Stimulated activated CD4-positive, alpha-beta T cell treated with anti-CD3 and anti-CD28 coated beads, Interleukin-2, amount 100 ng/mL, for 4 hours (primary cell): ENCODE measurements around the gene PLD4.

ENCODE experiments used
- DNase-seq: peaks from one replicate; pipeline ENCODE4 v3.0.0-alpha.2; 2020; ENCODE audit warnings: low read depth

The PLD4 gene

DNA sequence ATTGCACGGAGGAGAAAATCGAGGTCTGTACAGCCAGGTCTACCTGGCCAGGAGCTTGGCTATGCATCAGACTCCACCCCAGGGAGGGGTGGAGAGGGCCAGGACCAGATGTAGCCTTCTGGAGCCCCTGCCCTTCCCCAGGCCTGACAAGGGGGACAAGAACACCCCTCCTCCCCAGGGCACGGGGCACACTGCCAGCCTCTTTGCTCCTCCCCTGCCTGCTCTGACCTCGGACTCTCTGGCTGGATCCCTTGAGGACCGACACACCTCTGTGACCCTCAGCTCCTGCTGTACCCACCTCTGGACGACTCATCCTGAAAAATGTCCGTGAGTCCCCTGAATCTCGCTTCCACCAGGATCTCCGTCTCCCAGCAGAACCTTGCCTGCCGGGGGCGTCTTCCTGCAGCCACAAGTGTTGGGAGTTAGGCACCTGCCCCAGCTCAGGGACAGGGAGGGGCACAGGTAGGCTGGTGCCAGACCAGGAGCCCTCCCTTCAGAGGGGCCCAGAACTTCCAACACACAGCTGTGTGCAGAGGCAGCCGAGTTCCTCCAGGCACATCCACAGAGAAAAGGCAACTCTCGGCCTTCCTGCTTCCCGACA, 31.7 kb downstream of the PLD4 start:
- DNase-seq, result no peak

DNA sequence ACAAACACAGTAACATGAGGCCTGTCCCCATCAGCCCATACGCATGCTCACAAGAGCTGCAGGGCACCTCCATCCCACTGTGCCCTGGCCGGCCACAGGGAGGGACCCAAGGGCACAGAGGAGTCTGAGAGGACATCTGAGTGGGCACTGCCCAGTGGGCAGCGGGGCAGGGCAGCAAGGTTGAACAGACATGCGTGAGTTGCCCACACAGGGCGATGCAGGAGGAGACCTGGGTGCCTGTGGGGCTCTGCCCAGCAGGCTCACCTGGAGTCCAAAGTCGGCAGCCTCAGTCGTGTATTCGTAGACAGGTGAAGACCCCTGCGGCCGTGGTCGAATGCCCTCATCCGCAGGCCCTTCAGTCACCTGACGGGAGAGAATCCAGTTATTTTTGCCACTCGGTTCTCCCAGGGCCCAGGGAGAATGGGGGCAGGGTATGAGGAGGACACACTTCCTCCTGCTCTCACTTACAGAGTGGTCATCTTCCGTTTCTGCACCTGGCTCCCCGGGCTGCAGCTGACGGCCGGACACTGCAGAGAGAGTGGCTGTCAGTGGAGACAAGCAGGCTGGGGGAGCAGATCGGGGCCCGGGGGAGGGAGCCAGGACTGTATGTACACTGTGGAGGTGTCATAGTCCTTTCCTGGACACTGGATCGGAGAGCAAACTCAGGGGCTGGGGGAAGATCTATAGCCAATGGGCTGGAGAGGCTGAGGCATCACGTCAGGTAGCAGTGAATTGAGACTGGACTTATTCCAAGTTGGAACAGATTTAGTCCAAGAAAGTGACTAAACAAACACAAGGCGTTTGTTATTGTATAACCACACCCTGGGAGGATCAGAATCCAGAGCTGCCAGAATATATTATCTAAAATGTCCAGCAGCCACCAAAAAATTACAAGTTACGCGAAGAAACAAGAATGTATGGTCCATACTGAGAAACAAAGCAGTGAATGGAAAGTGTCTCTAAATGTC, 32.8 kb downstream of the PLD4 start:
- no peak for DNase-seq

DNA sequence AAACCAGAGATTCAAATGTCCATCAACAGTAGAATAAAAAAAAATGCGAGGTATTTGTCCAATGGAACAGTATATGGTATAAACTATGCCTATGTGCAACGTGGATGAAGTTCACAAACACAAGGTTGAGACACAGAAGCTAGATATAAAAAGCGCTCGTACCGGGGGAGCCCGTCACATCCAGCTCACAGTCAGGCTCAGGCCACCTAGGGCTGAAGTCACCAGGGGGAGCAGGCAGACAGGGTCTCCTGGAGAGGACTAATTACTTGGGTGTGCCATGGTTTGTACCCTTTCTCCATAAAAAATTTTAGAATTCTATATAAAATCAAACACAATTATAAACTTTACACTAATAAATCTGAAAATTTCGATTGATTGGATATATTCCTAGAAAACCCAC, 39.9 kb downstream of the PLD4 start:
- DNase-seq, result no peak

DNA sequence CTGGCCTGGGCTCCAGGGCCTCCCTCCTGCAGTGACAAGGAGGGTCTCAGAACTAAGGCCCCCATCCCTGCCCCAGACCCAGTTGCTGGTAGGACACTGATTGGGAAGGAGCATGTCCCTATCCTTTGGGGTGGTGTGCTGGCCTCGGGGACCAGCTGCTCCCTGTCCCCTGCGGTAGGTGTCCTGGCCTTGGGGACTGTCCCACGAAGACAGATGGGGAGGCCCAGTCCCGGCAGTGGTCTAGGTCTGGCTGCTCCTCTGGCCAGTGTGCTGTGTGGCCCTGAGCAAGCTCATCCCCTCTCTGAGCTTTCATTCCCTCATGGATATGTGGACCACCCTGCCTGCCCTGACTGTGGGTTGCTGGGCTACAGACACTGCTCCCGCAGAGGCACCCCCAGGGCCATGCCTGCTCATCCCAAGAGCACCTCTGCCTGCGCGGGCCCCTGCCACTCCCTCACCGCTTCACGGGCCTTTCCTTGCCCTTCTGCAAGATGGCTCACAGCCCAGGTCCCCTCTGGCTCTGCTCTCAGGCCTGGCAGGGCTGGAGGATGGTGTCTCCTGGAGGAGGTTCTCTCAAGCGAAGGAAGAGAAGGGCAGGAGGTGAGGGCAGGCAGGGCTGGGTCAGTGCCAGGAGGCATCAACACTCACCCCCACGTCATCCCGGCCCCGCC, 41.0 kb downstream of the PLD4 start:
- DNase-seq, result no peak

DNA sequence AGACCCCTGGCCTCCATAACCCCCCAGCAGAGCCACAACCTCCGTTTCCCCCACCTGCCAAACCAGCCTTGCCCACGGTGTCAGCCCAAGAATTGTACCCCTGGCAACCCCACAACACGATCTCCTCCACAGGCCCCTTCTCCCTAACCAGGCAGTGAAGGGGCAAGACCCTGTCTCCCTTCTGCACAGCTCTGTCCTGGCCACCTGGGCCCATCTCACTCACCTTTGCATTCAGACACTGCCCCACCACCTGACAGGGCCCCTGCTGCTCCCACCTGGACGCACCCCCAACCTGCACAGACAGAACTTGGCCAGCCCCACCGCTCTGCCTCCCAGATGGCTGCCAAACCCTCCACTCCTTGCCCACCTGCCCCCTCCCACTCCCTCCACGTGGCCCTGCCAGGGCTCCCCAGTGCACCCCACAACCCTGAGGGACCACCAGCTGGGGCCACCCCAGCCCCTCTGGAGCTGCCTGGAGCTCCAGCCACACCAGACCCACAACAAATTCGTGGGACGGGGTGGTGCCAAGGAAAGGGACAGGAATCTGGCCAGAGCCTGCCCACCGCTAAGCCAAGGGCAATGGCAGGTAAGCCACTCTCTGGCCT, 41.7 kb downstream of the PLD4 start:
- no peak for DNase-seq

DNA sequence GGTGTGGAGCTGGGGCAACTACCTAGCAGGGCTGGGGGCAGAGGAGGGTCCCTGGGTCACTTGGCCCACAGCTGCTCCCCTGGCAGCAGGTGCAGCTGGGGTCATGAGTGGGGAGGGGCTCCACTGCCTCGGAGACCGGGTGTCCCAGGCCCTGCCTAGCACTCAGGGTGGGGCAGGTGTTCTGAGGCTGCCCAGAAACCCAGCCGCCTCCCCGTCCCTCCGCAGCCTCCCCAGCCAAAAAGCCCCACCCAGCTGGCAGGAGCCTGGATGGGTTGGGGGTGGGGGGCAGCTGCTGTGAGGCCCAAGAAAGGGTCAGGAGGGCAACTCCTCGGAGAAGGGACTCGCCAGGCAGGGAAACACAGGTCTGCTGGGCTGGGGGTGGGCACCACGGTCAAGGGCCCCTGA, 42.3 kb downstream of the PLD4 start:
- no peak for DNase-seq

DNA sequence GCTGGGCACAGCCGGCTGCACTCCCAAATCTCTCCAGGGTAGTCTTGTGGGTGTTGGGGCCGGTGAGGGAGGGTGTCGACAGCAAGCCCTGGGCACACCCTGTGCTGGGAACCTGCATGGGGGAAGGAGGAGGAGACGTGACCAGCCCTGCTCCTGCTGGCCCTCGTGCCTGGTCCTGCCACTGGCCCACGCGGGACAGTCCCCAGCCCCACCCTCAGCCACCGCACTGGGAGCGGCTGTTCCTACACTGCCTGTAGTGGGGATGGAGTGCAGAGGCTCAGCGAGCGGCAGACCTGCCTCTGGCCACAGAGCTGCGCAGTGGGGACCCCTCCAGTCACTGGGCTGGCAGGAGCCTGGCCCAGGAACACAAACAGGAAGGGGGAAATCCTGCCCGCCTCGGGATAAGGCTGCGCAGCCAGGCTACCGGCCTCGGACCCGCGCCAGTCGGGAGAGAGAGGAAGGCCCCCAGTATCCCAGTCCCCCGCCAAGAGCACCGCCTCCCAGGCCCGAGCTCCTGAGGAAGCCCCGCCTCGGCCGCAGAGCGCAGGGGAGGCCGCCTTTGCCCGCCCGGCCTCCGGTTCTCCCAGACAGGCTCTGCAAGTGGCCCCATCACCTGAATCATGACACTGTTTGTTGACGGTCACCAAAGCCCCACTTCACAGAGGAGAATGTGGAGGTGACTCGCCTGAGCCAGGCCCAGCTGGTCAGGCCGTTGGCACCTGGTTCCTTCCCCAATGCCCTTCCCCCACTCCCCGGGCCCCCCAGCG, 42.9 kb downstream of the PLD4 start:
- no peak for DNase-seq

DNA sequence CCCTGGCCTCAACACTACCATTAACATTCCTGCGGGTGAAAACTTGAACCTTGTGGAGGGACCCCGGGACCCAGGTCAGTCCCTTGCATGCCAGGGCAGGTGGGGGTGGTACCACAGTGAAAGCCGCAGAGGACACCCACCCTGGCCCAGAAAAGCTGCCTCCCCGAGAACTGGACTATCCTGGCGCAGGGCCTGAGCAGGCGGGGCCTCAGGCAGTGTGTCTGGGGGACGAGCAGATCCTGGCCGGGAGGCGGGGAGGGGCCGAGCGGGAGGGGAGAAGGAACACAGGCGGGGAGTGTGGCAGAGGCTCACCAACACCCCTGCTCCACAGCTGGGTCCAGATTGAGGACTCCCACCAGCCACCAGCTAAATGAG, 43.5 kb downstream of the PLD4 start:
- DNase-seq, result no peak

DNA sequence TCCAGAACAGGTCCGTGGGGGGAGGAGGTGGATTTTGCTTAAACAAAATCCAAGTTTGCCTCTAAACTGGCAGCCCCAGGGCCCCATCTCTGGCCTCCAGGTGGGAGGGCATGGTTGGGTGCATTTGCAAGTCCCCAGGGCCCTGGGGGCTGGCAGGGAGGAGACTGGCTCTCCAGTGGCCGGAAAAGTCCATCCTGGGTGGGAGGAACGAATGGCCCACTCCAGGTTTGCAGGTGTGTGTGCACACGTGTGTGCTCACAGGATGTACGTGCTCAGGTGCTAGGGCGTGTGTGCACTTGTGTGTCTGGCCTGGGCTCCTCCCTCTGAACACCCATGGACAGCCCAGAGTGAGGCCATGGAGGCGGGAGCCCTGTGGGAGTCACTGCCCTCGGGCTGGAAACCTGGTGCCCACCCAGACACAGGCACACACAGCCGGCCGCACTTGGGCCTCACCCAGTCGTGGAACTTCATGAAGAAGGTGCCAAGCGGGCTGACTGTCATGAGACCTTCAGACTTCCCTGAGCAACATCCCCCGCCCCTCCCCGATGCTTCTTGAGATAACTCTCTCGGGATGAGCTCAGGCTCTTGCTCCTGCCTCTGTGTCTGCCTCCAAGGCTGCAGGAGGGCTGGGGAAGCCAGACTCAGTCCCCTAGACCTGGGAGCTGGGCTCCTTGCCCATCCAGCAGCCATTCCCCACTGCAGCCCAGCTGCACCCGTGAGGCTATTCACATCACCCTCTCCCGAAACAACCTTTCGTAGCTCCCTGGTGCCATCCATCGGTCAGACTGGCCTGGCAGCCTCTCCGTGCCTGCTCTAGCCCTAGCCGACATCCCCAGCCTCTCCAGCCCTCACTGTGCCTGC, 44.1 kb downstream of the PLD4 start:
- no peak for DNase-seq

DNA sequence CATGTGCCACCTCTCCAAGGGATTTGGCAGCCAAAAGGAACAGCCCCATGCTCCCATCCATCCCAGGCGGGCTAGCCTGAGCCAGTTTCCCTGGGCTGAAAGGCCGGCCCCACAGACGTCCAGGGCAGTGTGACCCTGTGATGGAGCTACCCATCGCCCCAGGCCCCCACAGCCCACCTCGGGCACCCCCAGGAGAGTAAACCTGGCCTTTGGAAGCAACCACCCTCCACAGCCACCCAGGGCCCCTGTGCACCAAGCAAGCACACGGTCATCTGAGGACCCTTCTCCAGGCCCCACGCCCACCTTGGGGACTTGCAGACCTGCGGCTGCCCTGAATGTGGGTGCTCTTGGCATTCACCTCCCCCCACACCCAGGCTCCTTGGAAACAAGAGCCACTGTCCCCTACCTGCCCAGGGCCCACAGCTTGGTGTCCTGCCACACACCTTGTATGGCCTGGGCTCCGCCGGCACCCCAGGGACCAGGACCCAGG, 45.1 kb downstream of the PLD4 start:
- no peak for DNase-seq

DNA sequence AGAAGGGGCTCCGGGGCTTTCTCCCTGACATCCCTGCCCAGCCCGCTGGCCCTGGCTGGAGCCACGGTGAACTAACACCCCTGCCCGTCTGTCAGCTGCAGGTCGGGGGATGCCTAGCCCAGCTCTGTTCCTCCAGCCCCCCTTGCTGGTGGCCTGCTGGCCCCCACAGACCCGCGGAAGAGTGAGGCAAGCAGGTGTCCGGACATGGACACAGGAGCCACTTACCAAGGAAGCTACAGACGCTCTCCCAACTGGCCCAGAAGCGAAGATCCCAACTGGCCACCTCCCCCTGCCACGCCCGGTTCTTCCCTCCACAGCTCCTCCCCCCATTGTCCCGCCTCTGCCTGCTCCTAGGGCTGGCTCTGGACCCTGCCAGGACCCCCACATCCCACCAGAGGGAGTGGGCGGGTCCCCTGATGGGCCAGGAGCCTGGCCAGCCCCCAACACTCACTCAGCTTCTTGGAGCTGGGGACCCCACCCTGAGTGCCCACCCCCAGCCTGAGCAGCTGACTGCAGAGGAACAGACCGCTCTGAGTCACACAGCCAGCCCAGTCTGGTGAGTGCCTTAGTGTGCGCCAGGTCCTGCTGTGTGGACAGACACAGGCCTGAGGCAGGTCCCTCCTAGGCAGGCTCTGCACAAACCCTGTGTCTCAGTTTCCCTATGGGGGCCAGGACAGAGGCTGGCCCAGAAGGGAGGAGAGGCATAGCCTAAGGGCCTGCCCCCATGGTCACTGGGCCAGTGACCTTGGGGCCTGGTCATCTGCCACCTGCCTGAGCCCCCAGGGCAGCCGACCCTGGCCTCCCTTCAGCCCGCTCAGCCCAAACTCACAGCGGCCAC, 45.8 kb downstream of the PLD4 start:
- no peak for DNase-seq

DNA sequence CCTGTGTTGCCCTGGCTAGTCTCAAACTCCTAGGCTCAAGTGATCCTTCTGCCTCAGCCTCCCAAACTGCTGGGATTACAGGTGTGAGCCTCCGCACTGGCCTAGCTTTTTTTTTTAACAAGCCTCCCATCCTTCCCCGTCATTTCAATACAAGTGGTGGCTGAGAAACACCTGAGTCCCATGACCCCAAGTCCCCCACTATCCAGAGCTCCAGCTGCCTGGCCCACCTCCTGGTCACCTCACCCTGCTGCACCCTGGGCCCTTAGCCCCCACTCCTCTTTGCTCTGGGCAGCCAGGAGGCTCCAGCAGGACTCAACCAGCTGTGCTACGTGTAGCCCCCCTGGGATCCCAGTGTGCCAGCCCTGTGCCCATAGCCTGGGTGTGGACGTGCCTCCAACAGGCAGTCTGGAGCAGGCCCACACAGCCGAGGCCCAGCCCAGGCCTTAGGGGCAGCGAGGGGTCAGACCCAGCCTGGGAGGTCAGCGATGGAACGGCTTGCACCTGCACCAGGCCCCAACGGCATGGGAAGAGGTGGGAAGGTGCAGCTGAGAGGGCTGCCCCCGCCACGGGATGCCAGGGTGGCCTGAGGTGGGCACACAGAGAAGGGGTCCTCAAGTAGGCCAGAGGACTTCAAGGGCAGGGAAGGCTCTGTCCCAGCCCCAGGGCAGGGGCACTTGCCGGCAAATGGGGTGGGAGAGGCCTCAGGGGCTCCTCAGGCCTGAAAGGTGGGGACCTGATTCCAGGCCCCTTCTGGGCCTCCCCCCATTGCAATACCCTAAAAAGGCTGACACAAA, 47.0 kb downstream of the PLD4 start:
- no peak for DNase-seq

DNA sequence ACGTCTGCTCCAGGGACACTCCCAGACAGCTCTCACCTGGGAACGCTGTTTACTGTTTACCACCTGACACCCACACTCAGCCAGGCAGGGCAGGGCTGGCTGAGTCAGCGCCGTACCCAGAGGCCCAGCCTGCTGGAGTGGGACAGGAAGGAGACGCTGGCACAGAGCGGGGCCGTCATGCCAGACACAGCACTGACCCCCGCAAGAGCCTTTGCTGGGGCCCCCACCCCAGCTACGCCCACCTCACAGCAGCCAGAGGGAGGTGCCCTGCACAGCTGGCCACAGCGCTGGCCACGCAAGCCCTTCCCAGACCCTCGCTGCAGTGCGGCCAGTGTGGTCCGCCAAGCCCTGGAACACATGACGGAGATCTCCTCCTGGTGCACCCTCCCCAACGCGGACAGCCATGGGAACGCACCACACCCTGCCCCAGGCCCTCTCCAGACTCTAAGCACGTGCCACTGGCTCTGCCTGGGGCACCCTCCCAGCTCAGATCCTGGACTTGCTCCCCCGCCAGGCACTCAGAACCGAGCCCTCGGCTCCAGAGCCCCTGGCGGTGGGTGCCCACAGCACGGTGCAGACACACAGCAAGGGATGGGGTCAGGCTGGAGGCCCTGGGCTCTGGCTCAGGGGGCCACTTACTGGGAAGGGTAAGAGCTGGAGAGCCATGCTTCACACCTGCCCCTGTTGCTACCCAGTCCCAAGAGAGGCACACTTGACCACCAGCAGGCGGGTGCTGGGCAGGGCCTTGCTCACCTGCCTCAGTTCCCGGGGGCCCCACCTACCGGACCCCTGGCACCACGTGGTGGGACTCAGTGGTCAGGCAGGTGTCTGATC, 47.8 kb downstream of the PLD4 start:
- DNase-seq, result no peak

DNA sequence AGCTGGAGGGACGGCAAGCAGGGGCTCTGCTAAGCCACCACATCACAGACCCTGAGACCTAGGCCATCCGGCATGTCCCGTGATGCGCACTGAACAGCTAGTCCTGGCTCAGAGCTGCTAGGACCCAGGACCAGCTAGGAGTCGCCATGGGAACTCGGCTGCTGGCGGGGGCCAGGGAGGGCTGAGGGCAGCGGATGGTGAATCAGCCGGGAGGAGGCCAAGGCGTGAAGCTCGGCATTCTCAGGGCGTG, 48.4 kb downstream of the PLD4 start:
- no peak for DNase-seq

DNA sequence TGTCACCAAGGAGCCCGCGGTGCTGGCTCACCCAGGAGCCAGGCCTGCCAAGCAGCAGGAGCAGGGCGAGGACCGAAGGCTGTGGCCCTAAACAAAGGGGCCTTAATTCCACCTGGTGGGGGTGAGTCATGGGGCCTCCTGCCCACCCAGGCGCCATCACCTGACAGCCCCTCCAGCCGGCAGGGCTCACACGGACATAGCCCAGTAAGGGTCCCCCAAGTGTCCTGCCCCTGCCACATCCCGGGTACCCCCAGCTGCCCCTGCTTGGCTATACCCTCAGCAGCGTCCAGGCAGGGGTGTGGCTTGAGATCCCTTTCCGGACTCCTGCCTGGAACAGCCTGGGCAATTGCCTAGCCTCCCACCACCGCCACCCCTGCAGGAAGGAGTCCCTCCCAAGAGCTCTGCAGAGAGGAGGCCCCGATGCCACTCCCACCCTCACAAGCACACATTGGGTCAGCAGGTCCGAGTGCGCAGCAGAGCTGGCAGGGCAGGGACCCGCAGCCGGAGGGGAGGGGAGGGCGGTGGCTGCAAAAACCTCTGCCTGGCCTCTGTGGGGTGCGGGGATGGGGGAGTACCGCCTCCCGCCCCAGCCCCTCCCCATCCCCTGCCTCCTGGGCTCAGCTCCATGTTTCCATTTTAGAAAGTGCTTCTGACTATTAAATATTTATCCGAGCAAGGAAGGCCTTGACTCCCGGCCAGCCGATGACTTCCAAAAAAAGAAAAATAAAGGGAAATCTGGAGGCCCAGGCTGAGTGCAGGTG, 48.9 kb downstream of the PLD4 start:
- DNase-seq, result no peak

DNA sequence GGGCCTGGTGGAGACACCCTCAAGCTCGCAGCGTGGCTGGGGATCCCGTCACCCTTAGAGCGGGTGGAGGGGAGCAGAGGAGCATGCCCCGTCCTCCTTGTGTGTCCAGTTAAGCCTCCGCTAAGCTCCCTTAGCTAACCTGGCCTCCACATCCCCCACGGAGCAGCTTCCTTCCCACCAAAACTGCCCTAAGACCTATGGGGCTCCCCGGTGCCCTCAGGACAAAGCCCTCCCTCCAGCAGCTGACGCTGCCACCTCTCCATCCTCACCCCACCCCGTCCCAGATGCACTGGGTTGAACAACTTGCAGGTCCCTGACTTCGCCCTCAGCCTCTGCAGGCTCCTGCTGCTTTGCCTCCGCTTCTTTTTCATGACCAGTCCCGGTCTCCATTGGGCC, 49.5 kb downstream of the PLD4 start:
- no peak for DNase-seq

DNA sequence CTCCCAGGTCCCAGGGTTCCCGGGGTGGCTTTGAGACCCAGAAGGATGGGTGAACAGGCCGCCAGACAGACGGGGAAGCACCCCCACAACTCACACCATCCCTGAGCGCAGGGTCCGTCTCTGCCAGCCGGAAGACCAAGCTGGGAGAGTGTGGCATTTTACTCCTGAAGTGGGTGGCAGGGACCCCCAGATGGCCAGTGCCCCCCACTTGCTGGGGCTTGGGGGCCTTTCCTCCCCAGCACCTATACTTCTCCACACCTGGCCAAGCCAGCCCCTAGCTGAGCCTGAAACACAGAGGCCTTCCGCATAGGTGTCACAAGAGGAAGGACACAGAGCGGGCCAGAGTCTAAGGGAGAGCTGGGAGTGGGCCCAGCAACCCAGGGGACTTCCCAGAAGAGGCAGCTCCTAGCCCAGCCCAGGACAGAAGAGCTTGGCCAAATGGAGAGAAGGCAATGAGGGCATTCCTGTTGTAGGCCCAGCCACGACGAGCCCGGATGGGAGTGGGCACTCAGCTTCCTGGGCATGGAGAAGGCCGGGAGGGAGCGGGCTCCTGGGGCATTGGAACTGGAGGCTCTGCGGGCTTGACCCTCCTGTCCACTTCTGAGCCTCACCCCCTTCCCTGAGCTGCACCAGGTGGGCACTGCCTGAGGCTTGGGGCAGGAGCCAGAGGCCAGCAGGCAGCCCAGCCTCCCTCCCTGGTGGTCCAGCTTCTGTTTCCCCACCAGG, 50.1 kb downstream of the PLD4 start:
- no peak for DNase-seq
